HEK293 (cell line): ENCODE results near the gene LILRB5.
A peak's percentile ranks its signal among the peaks of the same experiment; 100 is the strongest.
"Not testable (repeated sequence)": the region's sequence is repeated elsewhere in the genome, so short reads cannot be mapped to it uniquely, and the experiment has no call there.

Source experiments
- CTCF ChIA-PET: fragments of 350-600 bp; formaldehyde crosslinking; extraction: SDS; loops from one replicate; lab custom pipeline; 2021; ENCODE audit warnings: antibody characterized with exemption; lab: Yijun Ruan, JAX
- POLR2A ChIA-PET: fragments of 300-600 bp; formaldehyde crosslinking; extraction: SDS; loops from one replicate; lab custom pipeline; 2020; ENCODE audit warnings: antibody characterized with exemption, inconsistent platforms; lab: Yijun Ruan, JAX
- H3K27ac ChIP-seq: fragments of 200-500 bp; sonication (Bioruptor generic); 2 replicates; pipeline ENCODE4 v1.5.1; 2014; ENCODE audit warnings: low read depth, low read length, control low read depth, inconsistent platforms; ENCODE audit errors: extremely low read depth
- H3K36me3 ChIP-seq, 2 experiments: fragments of 200-500 bp in 1 of 2; sonication (Bioruptor generic) in 1 of 2; 1 replicate in 1 of 2; 2 replicates in 1 of 2; pipeline ENCODE4 v1.5.1; 2014 to 2017; ENCODE audit warnings: inconsistent platforms in 2 of 2, low read length in 2 of 2; ENCODE audit not compliant: control insufficient read depth in 2 of 2, insufficient read depth in 1 of 2
- H3K4me1 ChIP-seq: fragments of 200-500 bp; sonication (Bioruptor generic); 2 replicates; pipeline ENCODE4 v1.5.1; 2014; ENCODE audit warnings: mild to moderate bottlenecking, low read length, inconsistent platforms; ENCODE audit not compliant: control insufficient read depth, insufficient read depth
- H3K4me3 ChIP-seq: 2 replicates; pipeline ENCODE4 v1.5.1; 2011; ENCODE audit warnings: low read depth, mild to moderate bottlenecking, control low read depth, low read length, moderate library complexity
- H3K9me3 ChIP-seq: fragments of 200-500 bp; sonication (Bioruptor generic); 2 replicates; pipeline ENCODE4 v1.5.1; 2014; ENCODE audit warnings: low read depth, low read length, inconsistent platforms; ENCODE audit not compliant: control insufficient read depth, insufficient read depth
- GLIS1 ChIP-seq: fragments of 450-650 bp; formaldehyde crosslinking; IDR thresholded peaks from 2 replicates; pipeline ENCODE4 v1.5.1; 2016; ENCODE audit warnings: missing biosample characterization, missing genetic modification characterization
- KLF7 ChIP-seq: fragments of 450-650 bp; formaldehyde crosslinking; IDR thresholded peaks from 2 replicates; pipeline ENCODE4 v1.5.1; 2016; ENCODE audit warnings: missing biosample characterization, missing genetic modification characterization, borderline replicate concordance
- SP2 ChIP-seq: fragments of 450-650 bp; formaldehyde crosslinking; IDR thresholded peaks from 2 replicates; pipeline ENCODE4 v1.5.1; 2016; ENCODE audit warnings: missing biosample characterization, missing genetic modification characterization
- YY2 ChIP-seq: fragments of 450-650 bp; formaldehyde crosslinking; IDR thresholded peaks from 2 replicates; pipeline ENCODE4 v1.5.1; 2016; ENCODE audit warnings: missing biosample characterization, missing genetic modification characterization
- ZBTB8A ChIP-seq: fragments of 450-650 bp; formaldehyde crosslinking; IDR thresholded peaks from 2 replicates; pipeline ENCODE4 v1.5.1; 2016; ENCODE audit warnings: missing biosample characterization, missing genetic modification characterization
- ZNF10 ChIP-seq: fragments of 450-650 bp; formaldehyde crosslinking; IDR thresholded peaks from 2 replicates; pipeline ENCODE4 v1.5.1; 2017; ENCODE audit warnings: missing biosample characterization, missing genetic modification characterization
- ZNF175 ChIP-seq: fragments of 450-650 bp; formaldehyde crosslinking; IDR thresholded peaks from 2 replicates; pipeline ENCODE4 v1.5.1; 2016; ENCODE audit warnings: missing biosample characterization, missing genetic modification characterization
- ZNF433 ChIP-seq: fragments of 450-650 bp; formaldehyde crosslinking; IDR thresholded peaks from 2 replicates; pipeline ENCODE4 v1.5.1; 2016; ENCODE audit warnings: missing biosample characterization, missing genetic modification characterization, low read depth
- ZNF529 ChIP-seq: fragments of 450-650 bp; formaldehyde crosslinking; IDR thresholded peaks from 2 replicates; pipeline ENCODE4 v1.5.1; 2017; ENCODE audit warnings: missing genetic modification characterization, missing biosample characterization; ENCODE audit not compliant: insufficient replicate concordance
- TF ChIP-seq, protein P1 (sequence below): fragments of 450-650 bp; formaldehyde crosslinking; IDR thresholded peaks from 2 replicates; pipeline ENCODE4 v1.5.1; 2016; ENCODE audit warnings: missing biosample characterization, missing genetic modification characterization
- TF ChIP-seq, protein P2 (sequence below): fragments of 450-650 bp; formaldehyde crosslinking; IDR thresholded peaks from 2 replicates; pipeline ENCODE4 v1.5.1; 2016; ENCODE audit warnings: missing biosample characterization, missing genetic modification characterization
- TF ChIP-seq, protein P3 (sequence below): fragments of 450-650 bp; formaldehyde crosslinking; IDR thresholded peaks from 2 replicates; pipeline ENCODE4 v1.5.1; 2016; ENCODE audit warnings: missing biosample characterization, missing genetic modification characterization

LILRB5 gene

DNA sequence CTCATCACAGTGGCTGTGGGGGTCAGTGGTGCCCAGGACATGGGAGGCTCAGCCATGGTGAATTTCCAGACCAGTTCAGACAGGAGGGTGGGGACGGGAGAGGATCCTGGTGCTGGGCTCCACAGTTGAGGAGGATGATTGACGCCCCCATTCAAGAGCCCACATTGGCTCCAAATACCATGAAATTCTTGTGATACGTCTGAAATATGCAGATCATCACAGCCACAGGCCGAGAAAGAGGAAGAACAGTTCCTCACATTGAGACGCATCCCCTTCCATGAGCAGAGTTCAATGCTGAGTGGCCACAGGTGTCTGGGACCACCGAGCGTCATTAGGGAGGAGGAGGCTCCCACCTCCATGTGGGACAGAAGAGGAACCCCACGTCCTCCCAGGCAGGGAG, 13.3 kb downstream of the LILRB5 start:
- POLR2A ChIA-PET, H3K27ac ChIP-seq, H3K9me3 ChIP-seq, H3K36me3 ChIP-seq, H3K4me1 ChIP-seq, H3K4me3 ChIP-seq: not testable (repeated sequence)
- CTCF ChIA-PET = interaction anchor here (0.6 kb wide), 1 partner anchor 81 kb away, joined by 4 read pairs; no protein-coding TSS in a partner anchor

DNA sequence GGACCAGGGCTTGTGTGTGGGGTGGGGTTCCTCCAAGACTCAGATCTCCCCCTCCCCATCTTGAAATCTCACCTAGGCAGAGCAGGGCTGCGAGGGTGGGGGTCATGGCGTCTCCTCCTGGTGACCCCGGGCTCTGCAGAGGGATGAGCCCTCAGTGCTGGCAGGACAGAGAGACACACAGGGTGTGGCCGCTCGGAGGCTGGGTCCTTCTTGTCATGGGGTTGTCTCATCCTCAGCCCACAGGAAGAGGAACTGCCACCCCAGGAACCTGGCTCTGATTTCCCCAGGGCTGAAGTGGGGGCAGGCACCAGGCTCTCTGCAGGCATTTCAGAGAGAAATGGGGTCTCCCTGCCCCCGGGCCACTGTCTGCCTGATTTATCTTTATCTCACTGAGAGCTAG, 14.4 kb downstream of the LILRB5 start, which contains the start of gene LILRA6:
TSS of gene LILRA6 (minus strand) at position 145 of the 400 bp plus-strand sequence.
- H3K36me3 ChIP-seq, POLR2A ChIA-PET, H3K4me3 ChIP-seq, H3K4me1 ChIP-seq, H3K27ac ChIP-seq, H3K9me3 ChIP-seq: not testable (repeated sequence)
- CTCF ChIA-PET = interaction anchor here (1.2 kb wide), 1 partner anchor 23 kb away, joined by 3 read pairs; no protein-coding TSS in a partner anchor

DNA sequence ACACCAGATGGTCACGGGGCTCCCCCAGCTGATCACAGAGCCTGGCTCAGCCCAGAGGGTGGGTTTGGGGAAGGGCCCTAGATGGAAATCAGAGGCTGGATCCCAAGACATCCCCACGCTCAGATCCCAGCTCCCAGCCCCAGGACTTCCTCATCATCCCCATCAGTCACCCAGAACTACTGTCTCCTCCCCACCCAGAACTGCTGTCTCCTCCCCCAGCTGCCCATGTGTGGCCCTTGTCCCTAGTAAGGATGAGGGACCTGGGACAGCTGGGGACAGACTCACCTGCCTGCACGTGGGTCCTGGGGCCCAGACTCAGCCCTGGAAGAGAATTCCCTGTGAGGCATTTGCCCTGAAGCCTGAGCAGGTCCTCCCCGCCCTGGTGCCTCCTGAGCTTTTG, 14.8 kb downstream of the LILRB5 start:
- CTCF ChIA-PET = interaction anchor here (1.2 kb wide), 1 partner anchor 24 kb away, joined by 3 read pairs; no protein-coding TSS in a partner anchor
- H3K27ac ChIP-seq, H3K4me3 ChIP-seq, H3K9me3 ChIP-seq, H3K36me3 ChIP-seq, POLR2A ChIA-PET, H3K4me1 ChIP-seq: not testable (repeated sequence)

DNA sequence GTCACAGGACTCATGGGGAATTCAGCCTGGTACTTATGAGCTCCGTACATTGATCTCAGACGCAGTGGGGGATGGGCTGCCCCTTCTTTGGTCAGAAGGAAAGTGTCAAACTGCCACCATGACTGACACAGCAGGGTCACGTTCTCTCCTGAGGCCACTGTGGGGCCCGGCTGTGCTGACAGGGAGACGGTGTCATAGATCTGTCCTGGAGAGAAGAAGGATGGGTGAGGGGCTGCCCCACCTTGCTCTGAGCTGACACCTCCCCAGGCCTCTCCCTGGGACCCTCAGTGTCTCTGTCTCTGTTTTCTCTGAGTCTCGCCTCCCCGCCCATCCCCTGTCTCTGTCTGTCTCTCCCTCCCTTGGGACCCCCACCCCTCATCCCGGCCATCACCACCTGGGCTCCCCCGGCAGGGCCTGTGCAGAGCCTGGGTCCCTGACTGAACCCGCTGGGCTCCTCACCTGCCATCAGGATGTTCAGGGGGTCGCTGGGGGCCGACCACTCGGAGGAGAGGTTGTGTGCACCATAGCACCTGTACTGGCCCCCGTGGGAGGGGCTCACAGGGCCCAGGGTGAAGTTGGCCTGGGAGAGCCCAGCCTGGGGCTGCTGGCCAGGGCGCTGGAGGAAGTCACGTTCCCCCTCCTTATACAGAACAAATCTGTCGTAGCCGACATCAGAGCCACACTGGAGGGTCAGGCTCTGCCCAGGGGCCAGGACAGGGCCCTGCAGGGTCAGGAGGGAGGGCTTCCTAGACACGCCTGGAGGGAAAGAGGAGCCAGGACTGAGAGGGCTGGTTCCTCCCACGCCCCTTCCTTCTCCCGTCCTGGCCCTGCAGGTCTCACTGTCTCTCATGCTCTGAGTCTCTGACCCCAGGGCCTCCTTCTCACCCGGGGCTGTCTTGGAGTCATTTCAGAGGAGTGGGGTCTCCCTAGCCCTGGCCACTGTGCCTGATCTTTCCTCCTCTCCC, 16.4 kb downstream of the LILRB5 start:
- CTCF ChIA-PET = interaction anchor here (1.1 kb wide), 1 partner anchor 25 kb away, joined by 3 read pairs; no protein-coding TSS in a partner anchor
- H3K27ac ChIP-seq, H3K9me3 ChIP-seq, H3K36me3 ChIP-seq, H3K4me3 ChIP-seq, POLR2A ChIA-PET, H3K4me1 ChIP-seq: not testable (repeated sequence)
- 0 out of 2 replicates have a peak, but pooled peaks have one; percentile 13 for TF ChIP-seq GLIS1
- TF ChIP-seq, all 188 proteins: peak for 1; not testable (repeated sequence) for 187

DNA sequence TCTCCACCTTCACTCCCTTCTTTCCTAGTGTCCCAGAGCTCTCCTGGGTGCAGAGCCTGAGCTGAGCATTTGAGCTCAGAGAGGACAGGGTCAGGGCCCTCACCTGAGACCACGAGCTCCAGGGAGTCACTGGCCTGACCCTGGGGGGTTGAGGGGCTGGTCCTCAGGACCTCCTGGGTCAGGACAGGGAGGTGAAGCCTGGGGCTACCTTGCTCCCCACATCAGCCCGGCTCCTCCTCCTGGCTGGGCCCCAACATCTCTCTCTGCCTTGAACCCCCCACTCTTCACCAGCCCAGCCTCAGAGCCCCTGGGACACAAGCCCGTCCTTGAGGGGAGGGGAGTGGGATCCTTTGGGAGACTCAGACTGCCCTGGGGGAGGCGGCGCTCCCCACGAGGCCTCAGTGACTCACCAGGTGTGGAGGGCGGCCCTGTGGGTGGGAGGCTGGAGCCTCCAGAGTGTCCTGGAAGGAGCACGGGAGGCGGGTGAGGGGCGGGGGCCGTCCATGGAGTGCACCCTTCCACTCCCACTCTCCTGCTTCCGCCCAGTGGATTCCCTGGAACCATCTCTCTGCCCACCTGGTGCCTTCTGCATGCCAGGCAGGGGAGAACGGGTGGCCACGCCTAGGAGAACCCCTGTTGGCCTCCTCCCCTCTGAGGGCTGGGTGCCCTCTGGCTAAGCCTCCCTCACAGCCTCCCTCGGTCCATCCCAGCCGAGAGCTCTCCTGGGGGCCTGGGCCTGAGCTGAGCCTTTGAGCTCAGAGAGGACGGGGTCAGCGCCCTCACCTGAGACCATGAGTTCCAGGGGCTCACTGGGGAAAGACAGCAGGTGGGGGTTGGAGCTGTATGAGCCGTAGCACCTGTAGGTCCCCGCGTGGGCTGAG, 17.3 kb downstream of the LILRB5 start:
- H3K4me1 ChIP-seq, H3K4me3 ChIP-seq, H3K9me3 ChIP-seq, H3K27ac ChIP-seq, POLR2A ChIA-PET, H3K36me3 ChIP-seq: not testable (repeated sequence)
- TF ChIP-seq GLIS1 = peak; percentile 76
- CTCF ChIA-PET = interaction anchor here (1.1 kb wide), 1 partner anchor 26 kb away, joined by 3 read pairs; no protein-coding TSS in a partner anchor

DNA sequence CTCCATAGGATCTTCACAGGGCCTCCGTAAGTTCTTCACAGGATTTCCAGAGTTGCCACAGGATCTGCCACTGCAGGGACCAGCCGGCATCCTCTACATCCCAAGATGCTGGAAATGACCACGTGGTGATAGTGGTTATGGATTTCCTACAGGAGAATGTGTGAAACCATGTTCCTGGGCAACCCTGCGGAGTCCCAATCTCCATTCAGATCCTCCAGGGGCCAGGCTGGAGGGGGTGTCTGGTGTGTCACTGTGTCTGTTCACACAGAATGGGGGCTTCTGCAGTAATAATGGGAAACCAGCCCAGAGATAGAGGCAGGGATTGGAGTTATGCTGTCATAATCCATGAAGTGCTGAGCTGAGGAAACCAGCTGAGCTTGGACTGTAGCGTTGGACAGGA, 23.1 kb downstream of the LILRB5 start:
- H3K27ac ChIP-seq = no peak overlapping the region
- ChIA-PET POLR2A (no interaction called here), CTCF (interaction anchor here (1.3 to 2.2 kb wide), 2 partner anchors 32 to 157 kb away, joined by 6 to 9 read pairs; no protein-coding TSS in a partner anchor)
- H3K9me3 ChIP-seq = no peaks in the 10 kb centered on the region; the same call in 1 of the 2 replicates
- H3K4me3 ChIP-seq = no peak overlapping the region
- H3K36me3 ChIP-seq = no peaks in the 10 kb centered on the region
- peaks cover 2% of the 10 kb centered on the region; the same call in 1 of the 2 replicates for H3K4me1 ChIP-seq
- TF ChIP-seq ZBTB8A (tag by site-specific recombination) (no peak), ZNF433 (tag by site-specific recombination) (no peak), KLF7 (tag by site-specific recombination) (no peak), ZNF175 (no peak), SP2 (no peak), ZNF10 (no peak), ZNF529 (tag by site-specific recombination) (no peak), YY2 (no peak)
- TF ChIP-seq, protein P1, sequence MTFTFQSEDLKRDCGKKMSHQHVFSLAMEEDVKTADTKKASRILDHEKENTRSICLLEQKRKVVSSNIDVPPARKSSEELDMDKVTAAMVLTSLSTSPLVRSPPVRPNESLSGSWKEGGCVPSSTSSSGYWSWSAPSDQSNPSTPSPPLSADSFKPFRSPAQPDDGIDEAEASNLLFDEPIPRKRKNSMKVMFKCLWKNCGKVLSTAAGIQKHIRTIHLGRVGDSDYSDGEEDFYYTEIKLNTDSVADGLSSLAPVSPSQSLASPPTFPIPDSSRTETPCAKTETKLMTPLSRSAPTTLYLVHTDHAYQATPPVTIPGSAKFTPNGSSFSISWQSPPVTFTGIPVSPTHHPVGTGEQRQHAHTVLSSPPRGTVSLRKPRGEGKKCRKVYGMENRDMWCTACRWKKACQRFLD (tag by site-specific recombination) = no peak
- TF ChIP-seq, protein P2, sequence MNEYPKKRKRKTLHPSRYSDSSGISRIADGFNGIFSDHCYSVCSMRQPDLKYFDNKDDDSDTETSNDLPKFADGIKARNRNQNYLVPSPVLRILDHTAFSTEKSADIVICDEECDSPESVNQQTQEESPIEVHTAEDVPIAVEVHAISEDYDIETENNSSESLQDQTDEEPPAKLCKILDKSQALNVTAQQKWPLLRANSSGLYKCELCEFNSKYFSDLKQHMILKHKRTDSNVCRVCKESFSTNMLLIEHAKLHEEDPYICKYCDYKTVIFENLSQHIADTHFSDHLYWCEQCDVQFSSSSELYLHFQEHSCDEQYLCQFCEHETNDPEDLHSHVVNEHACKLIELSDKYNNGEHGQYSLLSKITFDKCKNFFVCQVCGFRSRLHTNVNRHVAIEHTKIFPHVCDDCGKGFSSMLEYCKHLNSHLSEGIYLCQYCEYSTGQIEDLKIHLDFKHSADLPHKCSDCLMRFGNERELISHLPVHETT = no peak
- TF ChIP-seq, protein P3, sequence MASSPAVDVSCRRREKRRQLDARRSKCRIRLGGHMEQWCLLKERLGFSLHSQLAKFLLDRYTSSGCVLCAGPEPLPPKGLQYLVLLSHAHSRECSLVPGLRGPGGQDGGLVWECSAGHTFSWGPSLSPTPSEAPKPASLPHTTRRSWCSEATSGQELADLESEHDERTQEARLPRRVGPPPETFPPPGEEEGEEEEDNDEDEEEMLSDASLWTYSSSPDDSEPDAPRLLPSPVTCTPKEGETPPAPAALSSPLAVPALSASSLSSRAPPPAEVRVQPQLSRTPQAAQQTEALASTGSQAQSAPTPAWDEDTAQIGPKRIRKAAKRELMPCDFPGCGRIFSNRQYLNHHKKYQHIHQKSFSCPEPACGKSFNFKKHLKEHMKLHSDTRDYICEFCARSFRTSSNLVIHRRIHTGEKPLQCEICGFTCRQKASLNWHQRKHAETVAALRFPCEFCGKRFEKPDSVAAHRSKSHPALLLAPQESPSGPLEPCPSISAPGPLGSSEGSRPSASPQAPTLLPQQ = no peak
